Measurements from ENCODE around the gene LNX1.
"Not testable (repeated sequence)": the region's sequence is repeated elsewhere in the genome, so short reads cannot be mapped to it uniquely, and the experiment has no call there.

LNX1 gene

GRCh38 chr4:53459548-53459947, 131.7 kb downstream of the LNX1 start:
- peak; percentile 12 for DNase-seq (ENCODE audit: low spot score)

GRCh38 chr4:53456178-53456577, 135.1 kb downstream of the LNX1 start:
- no peak for DNase-seq (ENCODE audit: low spot score)

DNA sequence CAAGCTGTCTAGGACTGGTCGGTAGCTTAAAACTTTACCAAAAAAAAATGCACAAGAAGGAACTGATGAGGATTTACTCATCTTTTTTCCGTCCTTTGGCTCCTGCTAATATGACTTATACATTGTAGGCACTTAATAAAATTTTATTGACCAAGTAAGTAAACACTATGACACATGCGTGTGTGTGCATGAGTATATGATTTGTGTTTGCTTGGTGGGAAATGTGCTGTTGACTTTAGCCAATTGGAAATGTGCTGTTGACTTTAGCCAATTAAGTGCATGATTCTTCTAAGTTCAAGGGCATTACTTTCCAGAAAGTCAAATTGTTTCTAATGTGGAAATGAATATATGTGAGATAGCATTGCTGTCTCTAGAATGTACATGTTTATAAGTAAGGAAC, 135.5 kb downstream of the LNX1 start:
- no peak for DNase-seq (ENCODE audit: low spot score)

DNA sequence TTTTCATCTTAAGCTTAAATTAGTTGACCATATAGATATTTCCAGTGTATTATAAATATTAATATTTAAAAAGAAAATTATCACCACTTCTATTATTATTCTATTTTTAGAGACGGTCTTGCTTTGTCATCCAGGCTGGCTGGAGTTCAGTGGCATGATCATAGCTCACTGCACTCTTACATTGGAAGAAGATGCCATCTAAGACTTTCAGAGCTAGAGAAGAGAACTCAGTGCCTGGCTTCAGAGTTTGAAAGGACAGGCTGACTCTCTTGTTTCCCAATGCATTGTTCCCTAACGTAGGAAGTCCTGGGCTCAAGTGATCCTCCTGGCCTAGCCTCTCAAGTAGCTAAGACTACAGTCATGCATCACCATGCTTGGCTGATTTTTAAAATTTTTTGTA, 137.9 kb downstream of the LNX1 start:
- no peak for DNase-seq (ENCODE audit: low spot score)

DNA sequence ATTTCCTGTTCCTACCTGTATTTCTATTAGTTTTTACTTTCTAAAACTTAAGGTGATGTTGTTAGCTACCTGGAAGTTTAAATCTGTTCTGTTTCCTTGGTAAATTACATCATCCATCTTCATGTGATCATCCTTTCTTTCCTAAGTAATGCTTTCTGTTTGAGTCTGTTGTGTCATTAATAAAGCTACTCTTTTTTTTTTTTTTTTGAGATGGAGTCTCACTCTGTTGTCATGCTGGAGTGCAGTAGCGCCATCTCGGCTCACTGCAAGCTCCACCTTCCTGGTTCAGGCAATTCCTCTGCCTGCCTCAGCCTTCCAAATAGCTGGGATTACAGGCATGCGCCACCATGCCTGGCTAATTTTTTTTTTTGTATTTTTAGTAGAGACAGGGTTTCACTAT, 140.5 kb downstream of the LNX1 start:
- DNase-seq (ENCODE audit: low spot score), result no peak

DNA sequence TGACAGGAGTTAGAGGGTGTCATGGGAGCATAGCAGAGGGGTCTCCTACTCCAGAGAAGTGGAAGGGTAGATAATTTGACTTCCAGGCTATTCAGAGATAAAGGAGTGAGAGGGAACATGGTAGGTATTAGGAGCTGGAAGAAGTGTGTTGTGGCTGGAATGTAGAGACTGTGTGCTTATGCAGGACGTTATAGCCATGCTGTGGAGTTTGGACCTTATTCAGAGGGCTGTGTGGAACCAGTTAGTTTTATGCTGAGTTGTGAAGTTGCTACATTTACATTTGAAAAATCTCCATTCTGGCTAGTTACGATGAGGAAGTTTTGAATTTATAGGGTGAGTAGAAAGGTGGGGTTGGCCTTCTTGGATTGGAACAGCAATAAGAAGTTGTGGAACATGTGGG, 146.3 kb downstream of the LNX1 start:
- DNase-seq (ENCODE audit: low spot score), result no peak

- no peak for DNase-seq (ENCODE audit: low spot score)
Observed at GRCh38 chr4:53441564-53441963, 149.7 kb downstream of the LNX1 start.

GRCh38 chr4:53436251-53436650, 155.0 kb downstream of the LNX1 start:
- no peak for DNase-seq (ENCODE audit: low spot score)

GRCh38 chr4:53432528-53433424, 158.5 kb downstream of the LNX1 start:
- no peak for DNase-seq (ENCODE audit: low spot score)

GRCh38 chr4:53431052-53431451, 160.2 kb downstream of the LNX1 start:
- DNase-seq (ENCODE audit: low spot score), result no peak

GRCh38 chr4:53427366-53427765, 163.9 kb downstream of the LNX1 start:
- DNase-seq (ENCODE audit: low spot score), result no peak

DNA sequence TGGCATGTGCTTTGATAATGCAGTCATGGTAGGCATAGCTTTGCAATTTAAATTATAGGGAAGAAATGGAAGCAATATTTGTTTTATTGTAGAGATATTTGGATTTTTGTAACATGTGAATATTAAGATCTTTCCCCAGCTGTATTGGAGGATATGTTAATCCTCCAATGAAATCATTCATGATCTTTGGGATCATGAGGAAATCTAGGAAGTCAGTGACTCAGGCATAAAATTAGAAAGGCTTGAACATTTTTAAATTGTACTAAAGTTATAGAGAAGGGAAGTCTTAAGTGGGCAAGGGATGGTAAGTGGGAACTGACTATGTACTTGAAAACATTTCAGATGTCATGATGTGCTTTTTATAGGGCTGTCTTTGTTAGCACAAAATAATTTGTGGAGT, 167.0 kb downstream of the LNX1 start:
- DNase-seq (ENCODE audit: low spot score), result no peak

DNA sequence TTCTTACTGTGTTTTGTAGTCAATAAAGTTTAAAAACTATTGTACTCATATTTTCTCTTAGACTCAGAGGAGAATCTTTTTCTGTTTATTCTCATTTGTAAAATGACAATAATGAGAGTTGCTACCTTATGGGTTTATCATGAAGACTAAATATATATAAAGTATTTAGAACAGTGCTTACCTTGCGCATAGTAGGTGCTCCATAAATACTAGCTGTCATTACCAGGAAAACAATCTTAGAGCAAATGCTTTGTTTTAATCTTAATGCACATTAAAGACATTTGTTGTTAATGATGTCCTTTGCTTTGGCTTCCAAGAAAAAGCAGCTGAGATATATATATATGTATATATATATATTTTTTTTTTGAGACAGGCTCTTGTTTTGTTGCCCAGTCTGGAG, 168.9 kb downstream of the LNX1 start:
- DNase-seq (ENCODE audit: low spot score), result no peak

DNA sequence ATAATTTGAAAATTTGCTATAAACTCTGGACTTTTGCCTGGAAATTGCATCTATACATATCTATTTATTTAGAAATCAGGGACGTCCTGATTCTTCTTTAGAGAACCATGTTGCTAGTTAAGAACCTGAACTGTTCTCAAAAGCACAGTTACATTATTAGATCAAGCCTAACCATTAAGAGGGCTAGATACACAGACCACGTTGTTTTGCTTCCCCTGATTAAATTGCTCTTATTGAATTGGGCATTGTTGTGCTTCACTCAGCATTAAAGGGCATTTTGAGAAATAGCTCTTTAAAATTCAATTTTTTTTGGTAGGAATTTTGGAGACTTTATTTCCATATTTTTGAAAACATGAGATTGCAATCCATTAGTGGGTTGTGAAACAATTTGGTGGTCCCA, 169.5 kb downstream of the LNX1 start:
- no peak for DNase-seq (ENCODE audit: low spot score)

DNA sequence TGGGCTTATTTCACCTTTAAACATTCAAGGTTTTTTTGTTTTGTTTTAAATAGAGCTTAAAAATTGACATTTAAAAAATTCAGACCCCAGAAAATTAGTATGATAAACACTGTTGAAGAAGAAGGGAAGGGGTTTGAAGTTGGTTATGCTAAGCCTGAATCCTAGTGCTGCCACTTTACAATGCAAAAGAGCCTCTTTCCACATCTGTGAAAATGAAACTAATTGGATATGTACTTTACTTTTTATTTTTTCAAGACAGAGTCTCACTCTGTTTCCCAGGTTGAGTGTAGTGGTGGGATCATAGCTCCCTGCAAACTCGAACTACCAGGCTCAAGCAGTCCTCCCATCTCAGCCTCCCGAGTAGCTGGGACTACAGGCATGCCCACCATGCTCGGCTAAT, 172.1 kb downstream of the LNX1 start:
- DNase-seq (ENCODE audit: low spot score), result no peak

- DNase-seq (ENCODE audit: low spot score), result not testable (repeated sequence)
Observed at GRCh38 chr4:53409479-53409878, 181.8 kb downstream of the LNX1 start.

Data from AG20443 (cell line).